Stimulated activated naive CD8-positive, alpha-beta T cell treated with anti-CD3 and anti-CD28 coated beads, Interleukin-15, Interleukin-2, amounts not matched to agents 100 U/mL and 50 U/mL, for 24 hours (primary cell): Measurements from ENCODE around the gene BAIAP3.
A peak's percentile ranks its signal among the peaks of the same experiment; 100 is the strongest.

Source experiments
- ATAC-seq: fragments of 150-1000 bp; cut with Tn5 transposase; one replicate; pipeline ENCODE4 v1.10.0; 2021
- DNase-seq: peaks from one replicate; pipeline ENCODE4 v3.0.0; 2021

BAIAP3 gene

DNA sequence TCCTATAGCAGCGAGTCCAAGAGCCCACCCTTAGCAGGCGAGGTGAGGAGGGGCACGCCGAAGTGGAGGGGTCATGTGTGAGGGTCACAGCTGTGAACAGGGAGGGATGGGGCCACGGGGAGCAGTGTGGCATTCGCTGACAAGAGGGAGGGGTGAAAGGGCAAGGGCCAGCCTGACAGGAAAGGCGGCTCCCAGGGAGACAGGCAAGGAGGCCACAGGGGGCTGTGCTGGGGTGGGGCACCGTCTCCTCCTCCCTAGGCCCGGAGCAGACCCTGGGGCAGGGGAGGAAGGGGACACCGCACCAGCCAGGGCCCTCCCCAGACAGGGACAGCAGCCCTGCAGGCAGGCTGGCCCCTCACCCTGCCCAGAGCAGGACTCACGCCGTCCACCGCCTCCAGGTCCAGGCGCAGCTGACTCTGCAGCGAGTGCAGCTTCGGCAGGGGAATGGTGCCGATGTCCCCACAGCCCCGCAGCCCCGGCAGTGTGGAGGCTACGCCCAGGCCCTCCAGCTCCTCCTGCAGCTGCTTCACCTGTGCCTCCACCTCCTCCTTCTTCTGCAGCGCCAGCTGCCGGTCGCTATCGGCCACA is 33.4 kb downstream of the BAIAP3 start:
- DNase-seq (no peak), ATAC-seq (no peak)

- ATAC-seq: no peak
- DNase-seq: no peak
Measured at GRCh38 chr16:1367486-1368174, 34.2 kb downstream of the BAIAP3 start.

GRCh38 chr16:1371054-1371978 is 37.9 kb downstream of the BAIAP3 start:
- DNase-seq (no peak), ATAC-seq (no peak)

DNA sequence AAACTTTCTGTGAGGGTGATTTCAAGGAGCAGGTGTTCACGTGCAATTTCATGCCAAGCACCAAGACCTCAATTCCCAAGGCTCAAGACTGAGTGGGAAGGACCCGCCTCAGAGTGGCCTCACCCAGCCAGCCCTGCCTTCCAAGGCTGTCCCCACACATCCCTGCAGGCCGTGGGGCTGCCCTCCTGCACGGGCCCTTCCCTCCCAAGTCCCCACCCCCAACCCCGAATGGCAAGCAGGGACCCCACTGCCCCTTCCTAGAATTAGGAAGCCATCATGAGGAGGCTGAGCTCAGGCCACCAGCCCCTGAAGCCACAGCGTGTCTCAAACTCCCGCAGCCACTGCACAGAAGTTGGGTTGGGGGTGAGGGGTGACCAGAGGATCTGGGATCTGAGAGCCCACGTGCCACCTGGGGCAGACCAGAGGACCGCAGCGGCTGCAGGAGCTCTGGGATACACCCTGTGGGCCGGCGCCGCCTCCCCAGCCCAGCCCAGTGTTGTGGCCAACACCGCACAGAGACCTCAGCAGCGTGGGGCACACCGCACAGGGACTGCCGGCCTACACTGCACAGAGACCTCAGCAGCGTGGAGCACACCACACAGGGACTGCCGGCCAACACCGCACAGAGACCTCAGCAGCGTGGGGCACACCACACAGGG is 39.0 kb downstream of the BAIAP3 start:
- no peak for ATAC-seq
- no peak for DNase-seq

DNA sequence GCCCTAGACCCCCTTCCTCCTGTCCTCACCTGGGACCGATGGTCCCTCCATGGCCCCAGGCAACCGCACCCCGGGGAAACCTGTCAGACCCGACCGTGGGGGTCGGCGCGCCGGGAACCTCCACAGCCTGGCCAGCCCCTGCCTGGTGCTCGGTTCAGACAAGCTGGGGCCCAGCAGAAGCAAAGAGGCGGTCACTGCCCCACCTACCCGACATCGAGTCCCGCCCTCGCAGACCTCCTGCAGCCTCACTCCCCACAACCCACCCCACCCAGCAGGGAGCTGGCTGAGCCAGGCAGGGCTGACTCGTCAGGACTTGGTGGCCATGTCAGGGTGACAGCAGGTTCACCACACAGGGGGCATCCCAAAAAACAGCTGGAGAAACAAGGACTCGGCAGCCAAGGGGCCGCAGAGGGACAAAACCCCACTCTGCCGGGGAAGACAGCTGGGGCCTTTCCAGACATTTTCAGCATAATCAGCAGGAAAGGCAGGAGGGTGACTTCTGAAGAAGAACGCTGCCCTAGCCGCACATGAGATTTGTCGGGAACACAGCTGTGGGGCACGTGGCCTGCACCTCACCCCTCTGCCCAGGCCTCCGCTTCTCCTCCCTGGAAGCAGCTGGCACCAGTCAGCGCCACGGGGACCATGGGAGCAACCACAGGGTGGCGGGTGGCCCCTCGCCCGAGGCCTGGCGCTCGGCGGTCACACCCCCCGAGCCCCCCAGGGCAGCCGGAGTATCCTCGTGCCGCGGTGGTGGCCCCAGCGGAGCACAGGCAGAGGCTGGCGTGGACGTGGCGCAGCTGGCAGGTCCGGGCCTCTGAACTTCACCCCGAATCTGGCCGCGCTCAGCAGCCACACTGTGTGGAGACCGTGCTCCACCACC is 41.2 kb downstream of the BAIAP3 start:
- ATAC-seq (no peak), DNase-seq (no peak)

DNA sequence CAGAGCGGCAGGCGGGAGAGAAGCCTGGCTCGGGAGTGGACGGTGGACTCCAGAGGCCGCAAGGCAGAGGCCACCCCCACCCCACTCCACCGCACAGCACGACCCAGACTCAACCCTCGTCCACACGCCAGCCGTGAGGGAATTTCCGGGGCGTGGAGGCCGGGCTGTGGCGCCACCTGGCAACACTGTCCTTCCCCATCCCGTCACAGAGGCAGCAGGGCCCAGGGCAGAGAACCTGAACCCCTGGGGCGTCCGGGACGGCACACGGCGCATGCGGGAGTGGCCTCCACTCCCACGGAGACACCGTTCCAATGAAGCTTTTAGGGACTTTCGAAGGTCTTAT is 41.8 kb downstream of the BAIAP3 start:
- no peak for DNase-seq
- no peak for ATAC-seq

- ATAC-seq: no peak
- no peak for DNase-seq
Measured at GRCh38 chr16:1375741-1376410, 42.4 kb downstream of the BAIAP3 start.

DNA sequence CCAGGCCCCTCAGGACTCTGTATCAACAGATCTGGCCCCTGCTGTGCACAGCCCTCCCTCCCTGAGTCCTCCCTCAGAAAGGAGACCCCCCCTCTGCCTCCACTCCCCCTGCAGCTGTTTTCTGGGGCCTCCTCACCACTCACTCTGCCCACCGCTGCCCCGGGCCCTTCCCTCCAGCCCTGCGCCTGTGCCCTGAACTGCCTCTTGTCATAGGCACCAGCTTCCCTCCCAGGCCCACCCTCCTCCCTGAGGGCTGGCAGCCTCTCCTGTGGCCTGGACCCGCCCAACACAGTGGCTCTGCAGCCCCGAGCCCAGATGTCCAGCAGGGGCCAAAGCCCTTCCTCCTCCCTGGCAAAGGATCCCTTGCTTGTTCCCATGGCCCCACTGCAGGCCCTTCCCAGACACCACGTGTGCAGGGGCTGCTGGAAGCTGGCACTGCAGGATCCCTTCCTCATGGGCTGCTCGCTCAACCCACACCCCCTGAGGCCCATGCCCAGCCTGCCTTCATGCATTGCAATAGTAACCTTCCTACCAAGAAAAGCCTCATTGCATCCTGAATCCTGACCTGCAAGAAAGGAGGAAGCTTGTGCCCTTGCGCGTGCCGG is 44.1 kb downstream of the BAIAP3 start:
- no peak for DNase-seq
- ATAC-seq: no peak

DNA sequence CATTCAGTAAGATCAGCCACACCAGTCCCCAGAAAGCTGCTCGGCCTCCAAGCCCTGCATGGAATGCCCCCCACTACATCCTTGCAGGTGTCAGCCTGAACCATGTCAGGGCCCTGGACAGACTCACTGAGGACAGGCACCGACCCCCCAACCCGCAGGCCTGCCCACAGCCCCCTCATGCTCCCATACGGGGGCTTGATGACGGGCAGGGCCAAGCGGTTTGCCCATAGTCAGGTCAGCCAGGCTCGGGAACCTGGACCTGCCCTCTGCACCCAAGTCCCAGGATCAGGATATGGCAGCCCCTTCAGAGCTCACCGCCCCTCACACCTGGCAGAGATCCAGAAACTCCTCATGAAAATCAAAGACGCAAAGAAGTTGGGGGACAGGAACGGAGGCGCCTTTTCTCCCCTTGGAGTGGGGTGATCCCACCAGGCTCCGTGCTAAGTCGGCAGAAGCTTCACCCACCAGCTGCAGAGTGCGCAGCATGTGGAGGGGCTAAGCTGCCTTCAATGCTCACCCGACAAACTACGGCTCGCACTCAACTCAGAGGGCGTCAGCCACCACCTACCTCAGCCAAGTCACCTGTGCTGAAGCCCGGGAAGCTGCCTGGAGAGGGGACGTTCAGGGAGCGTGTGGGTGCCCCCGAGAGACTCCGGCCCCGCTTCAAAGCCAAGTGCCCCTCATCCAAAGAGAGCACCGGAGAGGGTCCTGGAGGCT is 44.8 kb downstream of the BAIAP3 start:
- ATAC-seq (no peak), DNase-seq (no peak)

- DNase-seq: peak; percentile 79
- ATAC-seq: peak; percentile 66
Measured at GRCh38 chr16:1378804-1379303, 45.4 kb downstream of the BAIAP3 start.

GRCh38 chr16:1379304-1380076 is 46.0 kb downstream of the BAIAP3 start:
- DNase-seq (peak; percentile 82), ATAC-seq (peak; percentile 66)

GRCh38 chr16:1380195-1380594 is 46.8 kb downstream of the BAIAP3 start:
- no peak for ATAC-seq
- no peak for DNase-seq

- DNase-seq: no peak
- no peak for ATAC-seq
Measured at GRCh38 chr16:1381612-1382406, 48.4 kb downstream of the BAIAP3 start.

DNA sequence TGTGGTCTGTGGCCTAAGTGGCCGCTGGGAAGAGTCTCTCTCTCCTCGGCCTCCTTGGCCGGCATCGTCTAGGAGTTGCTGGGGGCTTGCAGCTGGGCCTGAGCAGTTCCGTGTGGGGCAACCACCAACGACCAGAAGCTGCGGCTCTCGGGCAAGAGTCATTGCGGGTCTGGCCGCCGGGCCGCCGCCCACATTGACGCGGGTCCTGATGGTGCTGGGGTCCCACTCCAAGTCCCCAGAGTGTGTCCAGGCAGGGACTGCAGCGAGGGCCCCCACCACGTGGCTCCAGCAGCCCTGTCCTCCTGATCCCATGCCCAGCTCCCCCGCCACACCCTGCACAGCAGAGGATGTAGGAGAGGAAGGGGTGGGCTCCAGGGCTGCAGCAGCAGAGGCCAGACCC is 50.1 kb downstream of the BAIAP3 start:
- ATAC-seq: no peak
- no peak for DNase-seq

DNA sequence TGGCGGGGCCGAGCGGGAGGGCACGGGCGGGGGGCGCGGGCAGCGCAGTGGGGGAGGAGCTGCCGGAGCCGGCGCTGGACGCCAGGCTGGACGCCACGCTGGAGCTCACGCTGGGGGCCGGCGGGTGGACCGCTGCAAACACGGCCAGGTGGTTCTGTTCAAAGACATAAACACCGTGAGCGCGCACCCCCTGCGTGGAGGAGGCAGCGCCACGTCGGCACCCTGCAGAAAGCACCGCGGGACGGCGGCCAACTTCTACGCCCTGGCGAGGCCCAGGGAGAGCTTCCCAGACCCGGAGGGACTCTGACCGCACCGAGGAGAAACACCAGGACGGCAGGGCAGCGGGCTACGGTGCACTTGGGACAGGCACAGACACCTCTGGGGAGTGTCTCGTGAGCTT is 51.8 kb downstream of the BAIAP3 start:
- no peak for DNase-seq
- no peak for ATAC-seq

DNA sequence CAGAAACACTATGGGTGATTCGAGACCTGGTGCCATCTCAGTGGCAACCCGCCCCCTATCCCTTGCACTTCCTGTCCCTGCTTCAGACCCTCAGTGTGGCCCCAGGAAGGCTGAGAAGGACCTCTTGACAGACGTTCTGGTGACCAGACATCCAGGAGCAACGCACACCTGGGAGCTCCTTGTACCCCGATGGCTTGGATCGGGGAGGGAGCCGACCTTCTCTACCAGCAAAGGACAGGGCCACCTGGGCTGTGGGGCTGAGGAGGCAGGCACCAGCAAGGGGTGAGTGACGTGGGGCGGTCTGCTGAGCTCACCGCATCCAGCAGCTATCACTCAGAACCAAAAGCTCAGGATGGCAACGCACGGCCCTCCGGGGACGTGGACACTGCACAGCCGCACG is 53.9 kb downstream of the BAIAP3 start:
- ATAC-seq (no peak), DNase-seq (no peak)

DNA sequence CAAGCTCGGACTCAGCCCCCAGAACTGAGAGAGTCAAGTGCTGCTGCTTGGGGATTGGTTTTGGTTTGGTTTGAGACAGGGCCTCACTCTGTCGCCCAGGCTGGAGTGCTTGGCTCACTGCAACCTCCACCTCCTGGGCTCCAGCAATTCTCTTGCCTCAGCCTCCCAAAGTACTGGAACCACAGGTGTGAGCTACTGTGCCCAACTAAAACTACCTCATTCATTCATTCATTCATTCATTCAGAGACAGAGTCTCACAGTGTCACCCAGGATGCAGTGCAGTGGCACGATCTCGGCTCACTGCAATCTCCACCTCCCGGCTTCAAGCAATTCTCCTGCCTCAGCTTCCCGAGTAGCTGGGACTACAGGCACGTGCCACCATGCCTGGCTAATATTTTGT is 56.3 kb downstream of the BAIAP3 start:
- no peak for ATAC-seq
- DNase-seq: no peak

- ATAC-seq (no peak), DNase-seq (no peak)
Measured at GRCh38 chr16:1390239-1390779, 56.9 kb downstream of the BAIAP3 start.
